CD14-positive monocyte (primary cell): Measurements from ENCODE around the gene APOC4. TPM values are rescaled to one million over a fixed set of nuclear protein-coding genes. Genes with fewer than 3 reads are reported as not detected.
A peak's percentile ranks its signal among the peaks of the same experiment; 100 is the strongest.

Experiments used
- DNase-seq, 3 donors: peaks; one replicate each; pipeline ENCODE4 v3.0.0-alpha.2; 2011 to 2022
- H2AFZ ChIP-seq: 2 replicates; pipeline ENCODE4 v1.6.0; 2012; ENCODE audit warnings: mild to moderate bottlenecking, low read depth, low read length, inconsistent platforms; ENCODE audit not compliant: insufficient read depth, poor library complexity, severe bottlenecking
- H3K27ac ChIP-seq, 2 donors: 1 replicate in 1 of 2; 2 replicates in 1 of 2; pipeline ENCODE4 v1.5.1; 2012 to 2013; ENCODE audit warnings: low read length in 2 of 2, control low read depth in 1 of 2, inconsistent platforms in 1 of 2, low read depth in 1 of 2, mild to moderate bottlenecking in 1 of 2
- H3K27me3 ChIP-seq, 2 donors: one replicate each; pipeline versions ENCODE4 v1.6.0 to v1.6.1; 2011 to 2013; ENCODE audit warnings: low read length in 2 of 2; ENCODE audit not compliant: control insufficient read depth in 2 of 2, insufficient read depth in 2 of 2
- H3K36me3 ChIP-seq, 2 donors: replicated peaks in 1 of 2; 1 replicate in 1 of 2; 2 replicates in 1 of 2; pipeline versions ENCODE4 v1.5.1 to v1.6.1; 2012 to 2013; ENCODE audit warnings: low read length in 2 of 2, control low read depth in 1 of 2, inconsistent platforms in 1 of 2, mild to moderate bottlenecking in 1 of 2; ENCODE audit not compliant: insufficient read depth in 2 of 2, control insufficient read depth in 1 of 2
- H3K4me1 ChIP-seq, 2 donors: 1 replicate in 1 of 2; 2 replicates in 1 of 2; pipeline versions ENCODE4 v1.5.1 to v1.6.1; 2012 to 2013; ENCODE audit warnings: low read length in 2 of 2, control low read depth in 1 of 2, inconsistent platforms in 1 of 2, mild to moderate bottlenecking in 1 of 2, moderate library complexity in 1 of 2; ENCODE audit not compliant: insufficient read depth in 2 of 2, control insufficient read depth in 1 of 2
- H3K4me2 ChIP-seq: replicated peaks from 2 replicates; pipeline ENCODE3; 2012; ENCODE audit warnings: low read length, moderate library complexity, mild to moderate bottlenecking; ENCODE audit not compliant: poor library complexity, severe bottlenecking; ENCODE audit errors: extremely low read depth
- H3K4me3 ChIP-seq, 3 experiments: fragments of 200-600 bp in 1 of 3; sonication (generic) in 1 of 3; replicated peaks in 1 of 3; 1 replicate in 2 of 3; 2 replicates in 1 of 3; pipeline ENCODE4 v1.5.1; 2011 to 2013; ENCODE audit warnings: low read length in 3 of 3, mild to moderate bottlenecking in 3 of 3, control low read depth in 2 of 3, low read depth in 2 of 3, inconsistent platforms in 1 of 3, moderate library complexity in 1 of 3
- H3K79me2 ChIP-seq: 2 replicates; pipeline ENCODE4 v1.6.0; 2012; ENCODE audit warnings: mild to moderate bottlenecking, control low read depth, inconsistent platforms, low read length, moderate library complexity; ENCODE audit not compliant: insufficient read depth
- H3K9ac ChIP-seq: 2 replicates; pipeline ENCODE4 v1.6.0; 2017; ENCODE audit warnings: low read length, mild to moderate bottlenecking; ENCODE audit not compliant: insufficient read depth, poor library complexity, severe bottlenecking
- H3K9me3 ChIP-seq, 2 donors: replicated peaks in 1 of 2; 1 replicate in 1 of 2; 2 replicates in 1 of 2; pipeline versions ENCODE4 v1.5.1 to v1.6.1; 2012 to 2013; ENCODE audit warnings: low read length in 2 of 2, control low read depth in 1 of 2; ENCODE audit not compliant: control insufficient read depth in 1 of 2, insufficient read depth in 1 of 2
- H4K20me1 ChIP-seq: 2 replicates; pipeline ENCODE4 v1.6.0; 2012; ENCODE audit warnings: mild to moderate bottlenecking, low read length, control low read depth, moderate library complexity; ENCODE audit not compliant: insufficient read depth
- H3K27ac Mint-ChIP-seq, 7 donors: one replicate each; pipeline ENCODE4 v1.8.0; 2020; ENCODE audit warnings: mild to moderate bottlenecking in 7 of 7, mixed read lengths in 7 of 7, moderate library complexity in 6 of 7, inconsistent platforms in 2 of 7
- H3K27me3 Mint-ChIP-seq, 3 donors: one replicate each; pipeline ENCODE4 v1.8.0; 2021 to 2022; ENCODE audit warnings: low read depth in 3 of 3, mild to moderate bottlenecking in 3 of 3, mixed read lengths in 3 of 3, moderate library complexity in 3 of 3, inconsistent platforms in 1 of 3
- H3K36me3 Mint-ChIP-seq, 2 donors: one replicate each; pipeline ENCODE4 v1.8.0; 2020; ENCODE audit warnings: mixed read lengths in 2 of 2, inconsistent platforms in 1 of 2, mild to moderate bottlenecking in 1 of 2
- H3K4me1 Mint-ChIP-seq: one replicate; pipeline ENCODE4 v1.8.0; 2020; ENCODE audit warnings: mild to moderate bottlenecking, mixed read lengths
- H3K4me3 Mint-ChIP-seq, 2 donors: one replicate each; pipeline ENCODE4 v1.8.0; 2020; ENCODE audit warnings: mild to moderate bottlenecking in 2 of 2, mixed read lengths in 2 of 2, moderate library complexity in 1 of 2
- H3K9me3 Mint-ChIP-seq, 7 donors: one replicate each; pipeline ENCODE4 v1.8.0; 2020 to 2022; ENCODE audit warnings: mixed read lengths in 7 of 7, mild to moderate bottlenecking in 6 of 7, moderate library complexity in 6 of 7, inconsistent platforms in 2 of 7
- WGBS: methylation state at CpG from one replicate; pipeline ENCODE4 v1.1.5; 2013; ENCODE audit warnings: missing lambda C conversion rate; ENCODE audit not compliant: insufficient coverage; 5-methylcytosine and 5-hydroxymethylcytosine counted together
- intact Hi-C, 2 donors: fragments of 100-400 bp; cut with micrococcal nuclease; formaldehyde crosslinking; loops; one replicate each; pipeline versions ENCODE4 v1.15.0 to v1.15.1; 2023
- polyA plus RNA-seq, 3 donors: library from polyadenylated mRNA; depleted of rRNA in 1 of 3; unstranded in 2 of 3; stranded (reverse) in 1 of 3; fragments of 300-500 nt in 2 of 3; fragments of >200 nt in 1 of 3; fragmentation: Illumina TruSeq in 2 of 3; gene quantifications; 1 replicate in 2 of 3; 2 replicates in 1 of 3; pipeline ENCODE4 v1.2.3, GENCODE V29; 2012 to 2021
- TF ChIP-seq, protein P1 (sequence below): fragments of 200-600 bp; IDR thresholded peaks from one replicate; pipeline ENCODE4 v1.8.0; 2022; ENCODE audit warnings: antibody characterized with exemption, mild to moderate bottlenecking

APOC4 gene
- polyA plus RNA-seq, 3 donors = not detected

DNA sequence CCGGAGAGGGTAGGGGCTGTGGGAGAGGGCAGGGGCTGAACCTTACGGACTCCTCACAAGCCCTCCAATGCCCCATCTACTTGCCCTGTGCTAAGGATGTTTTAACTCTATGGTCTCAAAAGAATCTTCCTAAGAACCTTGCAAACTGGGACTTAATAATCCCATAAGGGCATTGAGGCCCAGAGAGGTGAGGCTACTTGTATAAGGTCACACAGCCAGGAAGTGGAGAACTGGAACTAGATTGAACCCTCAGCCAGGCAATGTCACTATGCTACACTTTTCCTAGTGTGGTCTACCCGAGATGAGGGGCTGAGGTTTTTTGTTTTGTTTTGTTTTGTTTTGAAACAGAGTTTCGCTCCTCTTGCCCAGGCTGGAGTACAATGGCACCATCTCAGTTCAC, 10.5 kb upstream of the APOC4 start:
- Histone ChIP-seq H3K4me2 (no peak overlapping the region), H4K20me1 (no peaks in the 10 kb centered on the region), H3K79me2 (no peaks in the 10 kb centered on the region), H3K4me1 (peaks cover 8 to 9% of the 10 kb centered on the region in 2 donors), H3K4me3 (no peak overlapping the region), H3K9ac (no peak overlapping the region), H3K27ac (no peak overlapping the region), H3K9me3 (no peaks in the 10 kb centered on the region), H3K27me3 (no peaks in the 10 kb centered on the region), H2AFZ (no peak overlapping the region), H3K36me3 (no peaks in the 10 kb centered on the region)
- intact Hi-C loops = no loop called here
- DNase-seq = no peak
- Mint-ChIP-seq H3K4me3 (no peak overlapping the region), H3K36me3 (no peaks in the 10 kb centered on the region), H3K27me3 (peaks cover 3 to 4% (median 3%) of the 10 kb centered on the region in 3 donors), H3K4me1 (peaks cover 11% of the 10 kb centered on the region), H3K9me3 (no peaks in the 10 kb centered on the region), H3K27ac (no peak overlapping the region)
- TF ChIP-seq, protein P1, sequence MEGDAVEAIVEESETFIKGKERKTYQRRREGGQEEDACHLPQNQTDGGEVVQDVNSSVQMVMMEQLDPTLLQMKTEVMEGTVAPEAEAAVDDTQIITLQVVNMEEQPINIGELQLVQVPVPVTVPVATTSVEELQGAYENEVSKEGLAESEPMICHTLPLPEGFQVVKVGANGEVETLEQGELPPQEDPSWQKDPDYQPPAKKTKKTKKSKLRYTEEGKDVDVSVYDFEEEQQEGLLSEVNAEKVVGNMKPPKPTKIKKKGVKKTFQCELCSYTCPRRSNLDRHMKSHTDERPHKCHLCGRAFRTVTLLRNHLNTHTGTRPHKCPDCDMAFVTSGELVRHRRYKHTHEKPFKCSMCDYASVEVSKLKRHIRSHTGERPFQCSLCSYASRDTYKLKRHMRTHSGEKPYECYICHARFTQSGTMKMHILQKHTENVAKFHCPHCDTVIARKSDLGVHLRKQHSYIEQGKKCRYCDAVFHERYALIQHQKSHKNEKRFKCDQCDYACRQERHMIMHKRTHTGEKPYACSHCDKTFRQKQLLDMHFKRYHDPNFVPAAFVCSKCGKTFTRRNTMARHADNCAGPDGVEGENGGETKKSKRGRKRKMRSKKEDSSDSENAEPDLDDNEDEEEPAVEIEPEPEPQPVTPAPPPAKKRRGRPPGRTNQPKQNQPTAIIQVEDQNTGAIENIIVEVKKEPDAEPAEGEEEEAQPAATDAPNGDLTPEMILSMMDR = no peak
- no CpG with 5 or more reads among the region's 4 CpGs for WGBS

DNA sequence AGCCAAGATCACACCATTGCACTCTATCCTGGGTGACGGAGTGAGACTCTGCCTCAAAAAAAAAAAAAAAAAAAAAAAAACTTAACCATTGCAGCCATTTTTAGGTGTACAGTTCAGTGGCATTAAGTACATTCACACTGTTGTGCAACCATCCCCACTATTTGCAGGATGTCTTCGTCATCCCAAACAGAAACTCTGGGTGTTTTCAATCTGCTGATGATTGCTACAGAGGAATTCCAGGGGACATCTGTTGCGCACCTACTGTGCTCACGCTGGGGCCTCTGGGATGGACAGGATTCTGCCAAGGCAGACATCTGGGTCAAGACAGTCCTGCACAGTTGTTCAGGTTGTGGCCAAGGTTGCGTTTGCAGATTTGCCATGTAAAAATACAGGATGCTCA, 2.4 kb upstream of the APOC4 start:
- no peak overlapping the region for H3K4me2 ChIP-seq
- no peaks in the 10 kb centered on the region for H3K9me3 ChIP-seq
- Mint-ChIP-seq H3K4me3 (no peak overlapping the region), H3K27ac (no peak overlapping the region), H3K9me3 (no peaks in the 10 kb centered on the region), H3K4me1 (peaks cover 13% of the 10 kb centered on the region), H3K27me3 (peaks cover 2 to 5% (median 3%) of the 10 kb centered on the region in 3 donors), H3K36me3 (no peaks in the 10 kb centered on the region)
- peaks cover 9 to 10% of the 10 kb centered on the region in 2 donors for H3K4me1 ChIP-seq
- intact Hi-C loops = no loop called here
- H3K4me3 ChIP-seq = no peak overlapping the region
- no peak overlapping the region for H3K27ac ChIP-seq
- H4K20me1 ChIP-seq = no peaks in the 10 kb centered on the region
- H3K36me3 ChIP-seq = no peaks in the 10 kb centered on the region
- TF ChIP-seq, protein P1 = no peak
- 27% methylated on average over 3 of the region's 5 CpGs for WGBS
- no peak overlapping the region for H3K9ac ChIP-seq
- H3K79me2 ChIP-seq = no peaks in the 10 kb centered on the region
- H2AFZ ChIP-seq = no peak overlapping the region
- DNase-seq = peak in 1 of 3 donors; percentile 37
- no peaks in the 10 kb centered on the region for H3K27me3 ChIP-seq
